Tibial nerve (tissue), 3 donors: ENCODE measurements around the gene ETFB.

Experiments used
- POLR2A ChIP-seq, 2 donors: fragments of 450-650 bp; IDR thresholded peaks; one replicate each; pipeline ENCODE4 v1.6.1; 2017; ENCODE audit warnings: antibody characterized with exemption in 2 of 2, mild to moderate bottlenecking in 2 of 2, moderate library complexity in 2 of 2
- TF ChIP-seq, protein P1 (sequence below), 5 experiments: fragments of 200-600 bp in 3 of 5; fragments of 450-650 bp in 2 of 5; sonication (generic) in 3 of 5; IDR thresholded peaks; one replicate each; pipeline ENCODE4 v1.5.1; 2016 to 2019; ENCODE audit warnings: antibody characterized with exemption in 5 of 5, mild to moderate bottlenecking in 3 of 5, moderate library complexity in 2 of 5

DNA sequence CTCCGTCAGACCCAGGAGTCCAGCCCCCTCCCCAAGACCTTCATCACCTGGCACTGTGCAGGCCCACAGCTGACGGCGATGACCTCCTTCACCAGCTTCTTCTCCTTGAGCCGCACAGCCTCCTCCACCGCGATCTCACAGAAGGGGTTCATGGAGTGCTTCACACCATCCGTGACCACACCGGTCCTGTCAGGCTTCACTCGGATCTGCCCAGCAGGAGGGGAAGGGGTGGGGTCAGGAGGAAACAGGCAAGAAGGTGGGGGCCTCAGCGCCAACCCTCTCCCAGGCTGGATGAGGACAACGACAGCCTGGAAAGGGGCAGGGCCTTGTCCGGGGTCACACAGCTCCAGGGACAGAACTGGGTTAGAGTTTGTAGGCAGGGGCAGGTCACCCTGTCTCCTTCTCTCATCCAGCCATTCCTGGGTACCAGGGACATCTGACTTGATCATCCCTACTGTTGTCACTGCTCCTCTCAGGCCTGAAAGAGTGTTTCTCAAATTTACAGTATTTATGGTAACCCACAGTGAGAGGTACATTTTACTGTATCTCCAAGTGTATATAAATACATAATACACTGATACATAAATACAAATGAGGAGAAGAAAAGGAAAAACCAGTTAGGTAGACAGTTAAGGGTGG lies 12.0 kb downstream of the ETFB start:
- TF ChIP-seq, protein P1, sequence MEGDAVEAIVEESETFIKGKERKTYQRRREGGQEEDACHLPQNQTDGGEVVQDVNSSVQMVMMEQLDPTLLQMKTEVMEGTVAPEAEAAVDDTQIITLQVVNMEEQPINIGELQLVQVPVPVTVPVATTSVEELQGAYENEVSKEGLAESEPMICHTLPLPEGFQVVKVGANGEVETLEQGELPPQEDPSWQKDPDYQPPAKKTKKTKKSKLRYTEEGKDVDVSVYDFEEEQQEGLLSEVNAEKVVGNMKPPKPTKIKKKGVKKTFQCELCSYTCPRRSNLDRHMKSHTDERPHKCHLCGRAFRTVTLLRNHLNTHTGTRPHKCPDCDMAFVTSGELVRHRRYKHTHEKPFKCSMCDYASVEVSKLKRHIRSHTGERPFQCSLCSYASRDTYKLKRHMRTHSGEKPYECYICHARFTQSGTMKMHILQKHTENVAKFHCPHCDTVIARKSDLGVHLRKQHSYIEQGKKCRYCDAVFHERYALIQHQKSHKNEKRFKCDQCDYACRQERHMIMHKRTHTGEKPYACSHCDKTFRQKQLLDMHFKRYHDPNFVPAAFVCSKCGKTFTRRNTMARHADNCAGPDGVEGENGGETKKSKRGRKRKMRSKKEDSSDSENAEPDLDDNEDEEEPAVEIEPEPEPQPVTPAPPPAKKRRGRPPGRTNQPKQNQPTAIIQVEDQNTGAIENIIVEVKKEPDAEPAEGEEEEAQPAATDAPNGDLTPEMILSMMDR (IDR thresholded peaks at IDR 0.05): no peak
- no peak for TF ChIP-seq POLR2A (IDR thresholded peaks at IDR 0.05)
